Globus pallidus (tissue), 1 donor: Measurements from ENCODE around the gene RHOD.

Experiments
- DNase-seq: peaks from one replicate; pipeline ENCODE4 v3.0.0-alpha.2; 2015; ENCODE audit warnings: low spot score

The RHOD gene

DNA sequence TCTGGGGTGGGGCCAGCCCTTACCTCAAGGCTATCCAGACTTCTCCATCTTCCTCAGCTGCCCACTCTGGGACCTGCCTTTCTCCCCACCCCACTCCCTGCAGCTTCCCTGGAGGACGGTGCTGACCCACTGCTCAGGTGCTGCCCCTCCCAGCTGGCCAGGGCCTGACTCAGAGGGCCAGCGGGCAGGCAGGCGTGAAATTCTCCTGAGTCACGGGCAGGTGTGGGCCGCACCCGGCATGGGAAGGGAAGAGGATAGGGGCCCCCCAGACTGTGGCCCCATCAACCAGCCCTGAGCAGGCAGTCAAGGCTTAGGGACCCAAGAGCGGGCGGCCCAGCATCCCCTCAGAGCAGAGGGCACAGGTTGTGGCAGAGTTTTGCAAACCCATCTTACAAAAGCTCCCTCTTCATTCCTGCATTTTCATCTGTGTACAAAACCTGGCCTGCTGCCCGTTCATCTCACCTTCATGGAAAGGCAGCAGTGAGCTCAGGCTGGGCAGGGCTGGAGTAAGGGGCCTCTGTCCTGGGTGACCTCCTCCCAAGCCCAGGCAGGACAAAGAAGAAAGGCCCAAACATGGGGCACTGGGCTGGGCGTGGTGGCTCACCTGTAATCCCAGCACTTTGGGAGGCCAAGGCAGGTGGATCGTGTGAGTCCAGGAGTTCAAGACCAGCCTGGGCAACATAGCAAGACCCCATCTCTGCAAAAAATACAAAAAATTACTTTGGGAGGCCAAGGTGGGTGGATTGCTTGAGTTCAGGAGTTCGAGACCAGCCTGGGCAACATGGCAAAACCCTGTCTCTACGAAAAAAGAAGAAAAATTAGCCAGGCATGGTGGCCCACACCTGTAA, 6.1 kb downstream of the RHOD start:
- DNase-seq = no peak

DNA sequence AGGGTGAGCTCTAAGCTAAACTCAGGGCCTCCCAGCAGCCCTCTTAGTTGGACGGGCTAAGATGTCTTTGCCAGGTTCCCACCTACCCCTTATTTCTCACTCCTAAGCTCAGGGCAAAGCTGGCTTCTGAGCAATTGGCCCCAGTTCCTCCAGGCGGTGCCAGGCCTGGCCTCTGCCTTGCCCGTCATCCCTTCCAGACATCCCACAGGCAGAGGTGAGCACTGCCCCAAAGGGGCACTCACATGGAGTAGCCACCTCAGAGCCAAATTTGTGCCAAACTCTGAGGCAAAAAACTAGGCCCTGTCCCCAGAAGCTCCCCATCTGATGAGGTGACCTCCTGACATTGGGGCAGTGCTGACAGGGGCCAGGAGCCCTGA, 9.7 kb downstream of the RHOD start:
- no peak for DNase-seq

DNA sequence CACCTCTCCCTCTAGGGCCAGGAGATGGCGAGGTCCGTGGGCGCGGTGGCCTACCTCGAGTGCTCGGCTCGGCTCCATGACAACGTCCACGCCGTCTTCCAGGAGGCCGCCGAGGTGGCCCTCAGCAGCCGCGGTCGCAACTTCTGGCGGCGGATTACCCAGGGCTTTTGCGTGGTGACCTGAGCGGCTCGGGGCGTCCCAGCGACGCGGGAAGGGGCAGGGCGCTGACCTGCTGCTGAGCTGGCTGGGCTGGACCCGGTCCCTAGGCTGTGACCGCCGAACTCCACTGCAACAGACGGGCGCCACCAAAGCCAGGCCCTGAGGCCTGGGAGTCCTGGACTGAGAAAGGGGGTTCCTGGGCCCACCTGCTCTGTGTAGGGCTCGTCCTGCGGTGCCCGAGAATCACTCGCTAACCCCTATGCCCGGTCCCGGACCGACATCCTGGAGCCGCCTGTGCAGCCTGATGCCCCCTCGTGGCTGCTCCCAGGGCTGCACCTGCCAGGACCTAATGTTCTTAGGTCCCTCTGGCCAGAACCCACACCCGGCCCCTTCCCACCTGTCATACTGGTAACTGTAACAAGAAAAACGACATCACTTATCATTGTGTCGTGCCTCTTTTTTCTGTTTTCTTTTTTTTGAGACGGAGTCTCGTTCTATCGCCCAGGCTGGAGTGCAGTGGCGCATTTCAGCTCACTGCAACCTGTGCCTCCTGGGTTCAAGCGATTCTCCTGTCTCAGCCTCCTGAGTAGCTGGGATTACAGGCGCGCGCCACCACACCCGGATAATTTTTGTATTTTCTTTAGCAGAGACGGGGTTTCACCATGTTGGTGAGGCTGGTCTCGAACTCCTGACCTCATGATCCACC, 15.0 kb downstream of the RHOD start:
- peak; percentile 55 for DNase-seq

DNA sequence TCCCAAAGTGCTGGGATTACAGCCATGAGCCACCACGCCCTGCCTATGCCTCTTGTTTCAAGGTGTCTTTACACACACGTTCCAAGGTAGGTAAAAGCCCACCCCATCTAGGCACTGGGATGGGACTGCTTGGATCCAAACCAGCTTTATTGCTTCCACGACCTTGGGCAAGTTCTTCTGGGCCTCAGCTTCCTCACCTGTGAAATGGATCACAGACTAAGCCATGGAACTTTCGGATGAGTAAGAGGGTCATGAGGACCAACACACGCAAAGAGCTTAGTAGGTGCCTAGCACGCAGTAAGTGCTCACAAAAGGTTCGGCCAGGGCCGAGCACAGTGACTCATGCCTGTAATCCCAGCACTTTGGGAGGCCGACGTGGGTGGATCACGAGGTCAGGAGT, 15.6 kb downstream of the RHOD start:
- DNase-seq = no peak

DNA sequence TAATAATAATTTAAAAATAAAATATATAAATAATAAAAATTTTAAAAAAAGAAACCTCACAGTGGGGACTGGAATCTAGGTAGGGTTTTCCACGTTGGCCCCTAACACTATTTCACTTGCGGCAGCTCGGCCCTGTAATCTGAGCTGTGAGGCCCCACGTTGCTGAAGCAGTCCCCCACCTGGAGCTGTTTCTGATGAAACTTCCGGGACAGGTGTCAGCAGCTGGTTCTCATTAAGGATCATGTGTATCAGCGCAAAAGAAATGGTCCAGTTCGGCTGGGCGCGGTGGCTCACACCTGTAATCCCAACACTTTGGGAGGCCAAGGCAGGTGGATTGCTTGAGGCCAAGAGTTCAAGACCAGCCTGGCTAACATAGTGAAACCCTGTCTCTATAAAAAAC, 17.3 kb downstream of the RHOD start:
- DNase-seq = no peak

DNA sequence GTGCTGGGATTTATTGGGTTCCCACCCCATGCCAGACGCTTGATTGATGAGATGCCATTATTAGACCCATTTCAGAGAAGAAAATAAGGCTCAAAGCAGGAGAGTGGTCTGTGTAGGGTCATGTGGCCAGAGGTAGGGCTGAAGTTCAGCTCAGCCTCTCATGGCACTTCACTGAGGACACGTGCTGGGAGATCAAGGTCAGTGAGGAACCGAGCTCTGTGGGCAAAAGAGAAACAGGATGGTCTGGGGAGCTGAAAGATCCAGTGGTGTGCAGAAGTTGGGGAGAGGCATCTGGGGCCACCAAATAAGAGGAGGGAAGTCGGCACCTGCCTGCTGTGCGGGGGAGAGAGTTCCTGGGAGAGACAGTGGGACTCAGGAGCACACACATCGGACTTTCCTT, 19.6 kb downstream of the RHOD start:
- no peak for DNase-seq

DNA sequence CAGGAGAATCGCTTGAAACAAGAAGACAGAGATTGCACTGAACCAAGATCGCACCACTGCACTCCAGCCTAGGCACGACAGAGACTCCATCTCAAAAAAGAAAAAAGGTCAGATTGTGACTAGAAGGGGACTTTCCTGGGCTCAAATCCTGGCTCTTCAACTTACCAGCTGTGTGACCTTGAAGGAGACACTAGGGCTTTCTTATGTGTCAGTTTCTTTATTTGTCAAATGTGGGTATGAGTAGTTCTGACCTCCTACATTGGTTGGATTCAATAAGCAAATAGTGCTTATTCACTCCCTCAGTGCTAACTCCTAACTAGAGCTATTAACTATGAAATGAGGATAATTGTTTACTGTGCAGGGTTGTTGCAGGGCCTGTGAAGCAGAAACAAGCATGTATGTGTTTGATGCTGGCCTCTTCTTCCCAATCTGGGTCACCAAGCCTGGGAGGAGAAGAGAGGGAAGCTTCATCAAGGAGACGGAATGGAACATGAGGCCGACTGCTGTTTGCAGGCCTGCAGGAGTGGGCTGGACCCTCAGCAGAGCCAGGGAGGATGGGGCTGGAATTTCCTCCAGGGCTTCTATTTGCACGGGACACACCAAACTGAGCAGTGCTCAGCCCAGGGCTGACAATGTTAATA, 22.5 kb downstream of the RHOD start:
- no peak for DNase-seq

DNA sequence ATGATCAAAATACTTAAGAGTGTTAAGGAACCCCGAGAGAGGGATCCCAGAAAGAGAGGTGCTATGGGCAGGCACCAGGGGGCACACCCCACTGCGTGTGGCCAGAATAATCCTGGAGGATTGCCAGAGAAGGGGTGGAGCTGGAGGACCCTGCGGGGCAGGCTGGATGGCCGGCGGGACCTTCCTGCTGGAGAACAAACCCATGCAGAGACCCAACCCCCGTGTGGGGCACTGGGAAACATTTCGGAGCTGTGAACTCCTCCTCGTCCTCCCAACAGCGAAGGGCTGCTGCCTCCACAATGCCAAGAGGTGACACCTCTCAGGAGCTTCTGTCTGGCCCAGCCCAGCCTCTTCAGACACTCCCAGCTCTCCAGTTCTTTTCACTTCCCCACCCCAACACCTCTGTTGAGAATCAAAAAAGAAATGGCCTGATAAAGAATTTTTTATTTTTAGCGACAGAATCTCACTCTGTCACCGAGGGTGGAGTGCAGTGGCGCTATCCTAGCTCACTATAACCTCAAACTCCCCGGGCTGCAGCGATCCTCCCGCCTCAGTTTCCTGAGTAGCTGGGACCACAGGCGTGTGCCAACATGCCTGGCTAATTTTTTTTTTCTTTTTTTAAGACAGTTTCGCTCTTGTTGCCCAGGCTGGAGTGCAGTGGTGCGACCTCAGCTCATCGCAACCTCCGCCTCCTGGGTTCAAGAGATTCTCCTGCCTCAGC, 25.6 kb downstream of the RHOD start:
- DNase-seq = no peak

DNA sequence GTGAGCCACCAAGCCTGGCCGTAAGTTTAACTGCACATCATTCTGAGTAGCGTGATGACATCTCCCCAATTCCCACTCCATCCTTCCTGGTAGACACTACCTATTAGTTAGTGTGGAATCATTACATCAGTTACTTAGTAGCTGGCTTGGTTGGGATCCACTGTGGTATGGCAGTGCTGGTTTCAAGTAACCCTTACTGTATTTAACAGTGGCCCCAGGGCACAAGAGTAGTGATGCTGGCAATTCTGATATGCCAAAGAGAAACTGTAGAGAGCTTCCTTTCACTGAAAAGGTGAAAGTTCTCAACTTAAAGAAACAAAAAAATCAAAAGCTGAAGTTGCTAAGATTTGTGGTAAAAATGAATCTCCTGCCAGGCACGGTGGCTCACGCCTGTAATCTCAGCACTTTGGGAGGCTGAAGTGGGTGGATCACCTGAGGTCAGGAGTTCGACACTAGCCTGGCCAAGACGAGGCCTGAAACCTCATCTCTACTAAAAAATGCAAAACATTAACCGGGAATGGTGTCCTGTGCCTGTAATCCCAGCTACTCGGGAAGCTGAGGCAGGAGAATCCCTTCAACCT, 27.2 kb downstream of the RHOD start:
- no peak for DNase-seq

DNA sequence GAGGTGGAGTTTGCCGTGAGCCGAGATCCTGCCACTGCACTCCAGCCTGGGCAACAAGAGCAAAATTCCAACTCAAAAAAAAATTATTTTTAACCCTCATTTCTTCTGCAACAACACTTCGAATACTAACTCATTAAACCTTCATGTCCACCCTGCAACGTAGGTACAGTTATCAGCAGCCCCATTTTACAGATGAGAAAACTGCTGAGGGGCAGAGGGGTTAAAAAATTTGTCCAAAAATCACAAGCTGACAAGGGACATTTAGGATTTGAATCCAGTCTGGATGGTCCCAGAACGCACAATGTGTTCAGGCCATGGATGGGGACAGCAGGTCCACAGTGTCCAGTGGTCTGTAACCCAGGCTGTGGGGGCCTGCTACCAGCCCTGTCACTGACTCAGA, 29.0 kb downstream of the RHOD start:
- DNase-seq = no peak

DNA sequence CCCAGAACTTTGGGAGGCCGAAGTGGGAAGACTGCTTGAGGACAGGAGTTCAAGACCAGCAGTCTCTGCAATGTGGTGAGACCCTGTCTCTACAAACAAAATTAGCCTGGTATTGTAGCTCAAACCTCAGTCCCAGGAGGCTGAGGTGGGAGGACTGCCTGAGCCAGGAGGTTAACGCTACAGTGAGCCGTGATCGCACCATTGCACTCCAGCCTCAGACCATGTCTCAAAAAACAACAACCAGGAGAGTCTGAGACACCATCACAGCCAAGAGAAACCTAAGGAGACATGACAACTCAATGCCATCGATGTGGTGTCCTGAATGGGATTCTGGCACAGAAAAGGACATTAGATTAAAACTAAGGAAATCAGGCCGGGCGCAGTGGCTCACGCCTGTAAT, 34.1 kb downstream of the RHOD start:
- DNase-seq = no peak

DNA sequence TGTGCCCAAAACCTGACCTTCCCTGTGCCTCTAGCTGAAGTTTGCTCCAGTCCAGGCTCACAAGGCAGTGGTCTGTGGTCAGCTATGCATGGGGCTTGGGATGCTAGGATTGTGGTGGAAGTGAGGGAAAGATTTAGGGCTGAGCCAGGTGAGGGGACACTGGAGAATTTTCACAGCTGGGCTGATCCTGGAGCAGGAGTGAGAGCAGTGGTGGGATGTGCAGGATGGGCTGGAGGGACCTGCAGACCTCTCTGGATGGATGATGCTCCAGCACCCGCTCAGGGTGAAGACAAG, 38.5 kb downstream of the RHOD start:
- DNase-seq = no peak

DNA sequence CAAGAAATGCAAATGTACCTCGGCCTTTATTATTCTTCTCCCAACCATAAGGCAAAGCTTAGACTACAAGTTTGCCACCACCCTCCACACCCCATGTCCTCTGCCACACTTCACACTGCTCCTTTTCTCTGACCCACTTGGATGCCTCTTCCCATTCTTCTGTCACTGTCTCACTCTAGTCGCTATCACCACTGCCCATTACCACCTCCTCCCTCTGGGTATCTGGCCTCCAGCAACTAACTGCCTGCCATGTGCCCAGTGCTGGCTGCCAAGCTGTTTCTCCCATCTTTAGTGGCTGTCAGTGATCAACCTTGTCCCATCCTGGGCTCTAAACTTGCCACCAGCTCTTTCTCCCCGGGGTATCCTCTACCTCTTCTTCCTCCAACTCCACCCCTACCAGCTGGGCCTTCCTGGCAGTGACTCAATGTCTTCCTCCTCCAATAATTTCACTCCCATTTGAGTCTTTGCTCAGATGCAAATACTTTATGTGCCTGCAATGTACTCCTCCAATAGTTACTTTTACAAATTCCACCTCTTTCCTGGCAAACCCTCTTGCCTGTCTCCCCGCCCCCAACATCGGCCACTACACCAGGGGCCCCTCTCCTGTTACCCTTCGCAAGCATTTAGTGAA, 42.3 kb downstream of the RHOD start:
- DNase-seq = no peak

DNA sequence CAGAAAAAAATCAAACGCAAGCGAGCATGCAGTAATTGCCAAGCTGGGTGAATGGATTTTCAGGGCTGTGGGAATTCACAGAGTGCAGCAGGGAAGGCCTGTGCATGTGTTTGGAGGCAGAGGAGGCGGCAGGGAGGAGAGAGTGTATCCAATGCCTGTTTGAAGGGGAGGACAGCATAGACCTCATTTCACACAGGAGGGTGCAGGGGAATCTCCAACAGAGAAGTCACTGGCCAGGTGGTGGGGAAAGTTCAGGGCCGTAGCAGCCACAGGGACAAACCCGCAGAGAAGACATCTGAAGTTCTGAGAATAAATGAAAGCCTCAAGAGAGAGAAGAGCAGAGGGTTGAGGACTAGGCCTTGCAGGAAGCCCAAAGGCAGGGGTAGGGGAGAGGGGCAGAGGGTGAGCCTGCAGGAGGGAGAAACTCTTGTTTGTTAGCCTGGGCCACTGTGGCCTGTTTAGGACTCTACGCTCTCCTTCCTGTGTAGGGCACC, 43.2 kb downstream of the RHOD start:
- DNase-seq = no peak

DNA sequence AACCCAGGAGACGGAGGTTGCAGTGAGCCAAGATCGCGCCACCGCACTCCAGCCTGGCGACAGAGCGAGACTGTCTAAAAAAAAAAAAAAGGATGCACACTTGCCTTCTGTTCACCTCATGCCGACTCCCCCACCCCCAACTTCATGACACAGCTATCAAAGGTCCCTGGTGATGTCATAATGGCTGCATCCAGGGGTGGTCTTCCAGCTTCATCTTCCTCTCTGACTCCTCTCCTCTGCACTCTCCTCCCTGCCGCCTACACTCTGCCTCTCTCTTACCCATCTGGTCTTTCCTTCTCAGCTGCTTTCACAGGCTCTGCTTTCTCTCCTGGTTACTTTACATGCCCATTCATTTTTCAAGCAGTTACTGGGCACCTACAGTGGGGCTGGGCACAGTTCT, 46.0 kb downstream of the RHOD start:
- no peak for DNase-seq

DNA sequence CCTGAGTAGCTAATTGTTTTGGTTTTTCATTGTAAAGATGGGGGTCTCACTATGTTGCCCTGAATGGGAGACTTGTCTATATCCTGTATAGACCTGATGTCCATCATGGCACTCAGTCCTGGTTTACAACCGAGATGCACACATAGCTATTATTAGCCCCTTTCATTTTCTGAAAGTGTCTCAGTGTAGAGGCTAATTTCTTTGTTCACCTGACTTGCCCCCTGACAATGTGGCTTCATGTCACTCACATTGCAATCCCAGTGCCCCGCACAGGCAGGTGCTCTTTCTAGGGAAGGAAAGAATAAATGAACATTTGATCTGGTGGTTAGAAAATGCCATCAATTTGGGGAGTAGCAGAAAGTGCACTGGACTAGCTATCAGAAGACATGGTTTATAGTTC, 49.3 kb downstream of the RHOD start:
- no peak for DNase-seq

DNA sequence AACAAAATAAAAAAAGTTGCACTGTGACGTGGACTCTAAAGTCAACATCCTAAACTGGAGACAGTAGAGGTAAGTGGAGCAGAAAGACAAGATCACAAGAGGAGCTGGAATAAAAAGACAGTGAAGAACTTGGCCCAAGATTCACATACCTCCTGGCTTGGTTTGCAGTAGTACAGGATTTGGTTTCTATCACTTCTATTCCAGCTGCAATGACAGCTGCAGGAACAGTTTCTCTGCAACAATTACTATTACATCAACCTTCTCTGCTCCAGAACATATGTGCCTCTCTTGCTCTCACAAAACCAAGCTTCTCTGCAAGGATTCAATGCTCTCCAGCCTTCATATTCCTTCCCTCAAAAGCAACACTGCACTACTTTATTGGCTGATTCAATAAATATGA, 54.6 kb downstream of the RHOD start:
- no peak for DNase-seq

DNA sequence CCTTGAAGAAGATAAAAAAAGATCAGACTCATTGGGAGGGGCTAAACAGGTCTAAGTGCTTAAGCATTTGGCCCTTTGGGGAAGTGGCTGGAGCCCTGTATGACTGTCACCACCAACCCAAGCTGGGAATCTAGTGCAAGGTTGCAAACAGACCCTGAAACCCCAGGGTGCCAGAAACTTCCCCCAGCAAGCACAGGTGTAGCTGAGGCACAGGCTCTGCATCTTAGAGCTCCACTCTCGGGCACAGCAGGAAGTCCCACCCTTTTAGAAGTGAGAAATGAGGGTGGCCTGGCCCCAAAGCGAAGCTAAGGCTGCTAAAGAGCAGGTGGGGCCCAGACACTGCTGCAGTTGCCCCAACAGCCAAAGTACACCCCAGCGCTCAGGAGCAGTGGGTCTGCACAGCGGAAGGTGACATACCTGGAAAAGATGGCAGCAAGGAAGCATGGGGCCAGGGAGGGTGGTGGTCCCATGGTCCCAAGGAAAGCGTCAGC, 56.6 kb downstream of the RHOD start:
- DNase-seq = no peak

DNA sequence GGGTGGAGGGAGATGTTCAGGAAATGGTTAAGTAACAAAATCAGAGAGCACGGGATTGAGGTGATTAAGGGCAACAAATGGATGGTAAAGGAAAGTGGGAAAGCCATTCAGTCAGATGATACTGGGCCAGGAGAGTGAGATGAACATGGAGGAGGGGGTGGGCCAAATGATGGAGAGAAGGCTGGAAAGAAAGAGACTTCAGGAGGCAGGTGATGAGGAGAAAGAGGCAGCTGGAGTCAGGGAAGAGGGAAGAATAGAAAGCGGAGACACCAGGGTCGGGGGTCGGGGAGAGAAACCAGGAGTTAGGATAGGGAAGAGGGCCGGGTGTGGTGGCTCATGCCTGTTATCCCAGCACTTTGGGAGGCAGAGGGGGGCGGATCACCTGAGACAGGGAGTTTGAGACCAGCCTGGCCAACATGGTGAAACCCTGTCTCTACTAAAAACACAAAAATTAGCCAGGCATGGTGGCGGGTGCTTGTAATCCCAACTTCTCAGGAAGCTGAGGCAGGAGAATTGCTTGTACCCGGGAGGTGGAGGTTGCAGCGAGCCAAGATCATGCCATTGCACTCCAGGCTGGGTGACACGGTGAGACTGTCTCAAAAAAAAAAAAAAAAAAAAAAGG, 57.7 kb downstream of the RHOD start:
- DNase-seq = no peak

DNA sequence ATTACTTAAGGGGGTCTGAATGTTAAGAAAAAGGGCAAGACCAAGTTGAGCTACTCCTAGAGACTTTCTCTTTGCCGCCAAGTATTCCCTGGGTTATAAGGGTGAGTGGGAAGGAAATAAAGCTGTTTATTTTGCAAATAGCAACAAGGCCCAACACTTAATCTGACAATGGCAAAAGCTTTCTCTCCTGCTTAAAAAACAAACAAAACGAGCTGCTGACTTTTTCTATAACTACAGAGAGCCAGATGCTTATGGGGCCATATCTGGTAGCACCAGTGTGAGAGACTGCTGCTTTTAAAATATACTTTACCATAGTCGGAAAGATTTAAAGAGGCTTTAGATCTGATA, 60.1 kb downstream of the RHOD start:
- no peak for DNase-seq

DNA sequence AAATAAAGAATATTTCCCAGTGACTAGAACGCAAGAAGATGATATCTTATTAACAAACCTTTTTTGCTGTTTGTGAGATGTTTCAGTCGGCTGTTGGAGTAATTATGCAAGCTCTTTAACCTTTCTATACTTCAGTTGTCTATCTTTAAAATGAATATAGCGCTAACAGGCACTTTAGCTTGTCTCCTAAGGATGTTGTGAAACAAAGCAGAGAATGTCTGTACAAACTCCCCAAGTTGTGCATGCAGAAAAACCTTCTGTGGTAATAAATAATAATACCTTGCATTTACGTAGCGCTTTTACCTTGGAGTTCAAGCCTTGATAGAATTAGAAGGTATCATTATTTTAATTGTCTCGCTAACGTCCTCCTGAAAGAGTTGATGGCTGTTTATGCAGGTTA, 60.5 kb downstream of the RHOD start:
- DNase-seq = no peak
